B cell (primary cell): ENCODE data around the gene ANKRD17.

ENCODE experiments used
- CTCF ChIP-seq: fragments of 200-600 bp; IDR thresholded peaks from one replicate; pipeline ENCODE4 v1.8.0; 2022; ENCODE audit warnings: antibody characterized with exemption, mild to moderate bottlenecking
- EZH2 ChIP-seq: IDR thresholded peaks from 2 replicates; pipeline ENCODE4 v1.6.1; 2012; ENCODE audit warnings: borderline replicate concordance, low read depth, mild to moderate bottlenecking, moderate library complexity, low read length; ENCODE audit not compliant: insufficient read depth, poor library complexity, severe bottlenecking

GRCh38 chr4:73237044-73237443 is 21.6 kb downstream of the ANKRD17 start:
- TF ChIP-seq CTCF (no peak), EZH2 (no peak)
